Measurements from ENCODE around the gene WWTR1.

The WWTR1 gene

GRCh38 chr3:149654188-149654601, 3.6 kb downstream of the WWTR1 start:
- DNase-seq = no peak

- DNase-seq = no peak
Observed at GRCh38 chr3:149653564-149653963, 4.3 kb downstream of the WWTR1 start.

- DNase-seq = no peak
Observed at GRCh38 chr3:149653136-149653535, 4.7 kb downstream of the WWTR1 start.

GRCh38 chr3:149650828-149651227, 7.0 kb downstream of the WWTR1 start:
- no peak for DNase-seq

GRCh38 chr3:149648525-149648924, 9.3 kb downstream of the WWTR1 start:
- no peak for DNase-seq

- no peak for DNase-seq
Observed at GRCh38 chr3:149647812-149648211, 10.0 kb downstream of the WWTR1 start.

- DNase-seq = no peak
Observed at GRCh38 chr3:149647285-149647684, 10.5 kb downstream of the WWTR1 start.

- no peak for DNase-seq
Observed at GRCh38 chr3:149646181-149646766, 11.6 kb downstream of the WWTR1 start.

- no peak for DNase-seq
Observed at GRCh38 chr3:149643963-149644362, 13.9 kb downstream of the WWTR1 start.

GRCh38 chr3:149643482-149643798, 14.4 kb downstream of the WWTR1 start:
- DNase-seq = no peak

- DNase-seq = no peak
Observed at GRCh38 chr3:149640976-149641728, 16.7 kb downstream of the WWTR1 start.

- no peak for DNase-seq
Observed at GRCh38 chr3:149639093-149639486, 18.7 kb downstream of the WWTR1 start.

- no peak for DNase-seq
Observed at GRCh38 chr3:149638228-149639092, 19.4 kb downstream of the WWTR1 start.

GRCh38 chr3:149635396-149635795, 22.4 kb downstream of the WWTR1 start:
- no peak for DNase-seq

- no peak for DNase-seq
Observed at GRCh38 chr3:149634573-149634972, 23.3 kb downstream of the WWTR1 start.

- DNase-seq = no peak
Observed at GRCh38 chr3:149634072-149634471, 23.8 kb downstream of the WWTR1 start.

GRCh38 chr3:149632225-149632624, 25.6 kb downstream of the WWTR1 start:
- no peak for DNase-seq

- no peak for DNase-seq
Observed at GRCh38 chr3:149630806-149631205, 27.0 kb downstream of the WWTR1 start.

GRCh38 chr3:149628957-149629670, 28.7 kb downstream of the WWTR1 start:
- DNase-seq = no peak

- no peak for DNase-seq
Observed at GRCh38 chr3:149626671-149627070, 31.2 kb downstream of the WWTR1 start.

- DNase-seq = no peak
Observed at GRCh38 chr3:149625795-149626194, 32.0 kb downstream of the WWTR1 start.

GRCh38 chr3:149623824-149624223, 34.0 kb downstream of the WWTR1 start:
- DNase-seq = no peak
